Measurements from ENCODE around the gene CCDC194.

Gene CCDC194

DNA sequence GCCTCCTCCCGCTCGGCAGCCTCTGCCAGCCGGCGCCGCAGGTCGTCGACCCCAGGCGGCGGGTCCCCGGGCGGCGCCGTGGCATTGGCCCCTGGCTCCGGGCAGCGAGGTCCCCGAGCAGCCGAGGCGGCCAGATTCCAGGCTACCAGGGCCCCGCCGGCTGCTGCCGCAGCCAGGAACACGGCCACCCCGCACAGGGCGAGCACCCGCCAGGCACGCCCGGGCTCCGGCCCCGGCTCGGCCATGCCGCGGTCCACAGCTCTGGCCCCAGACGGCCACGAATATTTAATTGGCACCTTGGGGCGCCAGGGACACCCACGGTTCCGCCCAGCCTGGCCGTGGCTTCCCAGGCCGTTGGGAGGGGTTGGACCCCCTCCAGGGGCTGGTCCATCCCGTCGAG lies at the start of gene CCDC194:
Gene CCDC194, minus strand, starts transcription at position 283 of the 400 bp plus-strand sequence. Its CDS starts 38 bp downstream, at position 245.
- peak within 1 kb of the TSS in 1 of 21 experiments; percentile 17 for H3K27ac ChIP-seq
- H3K4me3 ChIP-seq = no peak within 1 kb of the TSS

GRCh38 chr19:17441241-17442021 lies 47.4 kb upstream of the CCDC194 start:
- Histone ChIP-seq H3K4me3 (no peak overlapping the region), H3K27ac (no peak overlapping the region)

GRCh38 chr19:17436874-17437267 lies 42.9 kb upstream of the CCDC194 start:
- no peak overlapping the region for H3K27ac ChIP-seq
- H3K4me3 ChIP-seq = no peak overlapping the region

- H3K27ac ChIP-seq = no peak overlapping the region
- no peak overlapping the region for H3K4me3 ChIP-seq
Observed at GRCh38 chr19:17436094-17436873, 42.3 kb upstream of the CCDC194 start.

- no peak overlapping the region for H3K4me3 ChIP-seq
- H3K27ac ChIP-seq = no peak overlapping the region
Observed at GRCh38 chr19:17435218-17435617, 41.2 kb upstream of the CCDC194 start.

DNA sequence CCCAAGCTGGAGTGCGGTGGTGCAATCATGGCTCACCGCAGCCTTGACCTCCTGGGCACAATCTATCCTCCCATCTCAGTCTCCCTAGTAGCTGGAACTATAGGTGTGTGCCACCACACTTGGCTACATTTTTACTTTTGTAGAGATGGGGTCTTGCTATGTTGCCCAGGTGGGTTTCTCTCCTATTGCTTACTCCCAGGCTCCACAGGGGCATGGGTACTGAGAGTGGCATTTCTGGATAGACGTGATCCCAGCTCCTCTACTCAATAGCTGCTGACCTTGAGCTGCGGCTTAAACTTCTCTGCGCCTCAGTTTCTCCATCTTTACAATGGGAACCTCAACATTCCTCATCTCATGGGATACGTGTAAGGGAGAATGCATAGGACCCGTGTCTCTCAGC lies 37.4 kb upstream of the CCDC194 start:
- Histone ChIP-seq H3K27ac (no peak overlapping the region), H3K4me3 (no peak overlapping the region)

DNA sequence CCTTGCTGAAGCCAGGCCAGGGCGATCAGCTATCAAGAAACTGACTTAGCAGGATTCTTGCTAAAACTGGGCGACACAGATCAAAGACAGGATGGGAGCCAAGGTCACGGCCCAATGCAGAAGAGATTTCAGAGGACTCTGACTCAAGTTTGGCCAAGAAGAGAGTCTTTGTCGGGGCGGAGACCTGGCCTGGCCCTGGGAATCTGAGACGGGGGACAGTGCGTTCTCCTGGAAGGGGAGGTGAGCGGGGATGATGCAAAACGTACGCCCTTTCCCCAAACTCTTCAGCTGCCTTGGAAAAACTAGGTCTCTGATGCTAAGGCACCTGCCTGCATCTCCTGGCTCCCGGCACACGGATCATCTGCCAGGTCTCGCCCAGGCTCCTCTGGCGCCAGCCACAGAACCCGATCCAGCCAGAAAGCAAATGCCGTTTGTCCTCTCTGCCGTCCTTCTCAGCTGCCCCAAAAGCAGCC lies 35.7 kb upstream of the CCDC194 start:
- Histone ChIP-seq H3K4me3 (no peak overlapping the region), H3K27ac (no peak overlapping the region)

GRCh38 chr19:17424743-17425365 lies 30.9 kb upstream of the CCDC194 start:
- H3K27ac ChIP-seq = no peak overlapping the region
- no peak overlapping the region for H3K4me3 ChIP-seq

- Histone ChIP-seq H3K4me3 (no peak overlapping the region), H3K27ac (no peak overlapping the region)
Observed at GRCh38 chr19:17423429-17424208, 29.6 kb upstream of the CCDC194 start.

DNA sequence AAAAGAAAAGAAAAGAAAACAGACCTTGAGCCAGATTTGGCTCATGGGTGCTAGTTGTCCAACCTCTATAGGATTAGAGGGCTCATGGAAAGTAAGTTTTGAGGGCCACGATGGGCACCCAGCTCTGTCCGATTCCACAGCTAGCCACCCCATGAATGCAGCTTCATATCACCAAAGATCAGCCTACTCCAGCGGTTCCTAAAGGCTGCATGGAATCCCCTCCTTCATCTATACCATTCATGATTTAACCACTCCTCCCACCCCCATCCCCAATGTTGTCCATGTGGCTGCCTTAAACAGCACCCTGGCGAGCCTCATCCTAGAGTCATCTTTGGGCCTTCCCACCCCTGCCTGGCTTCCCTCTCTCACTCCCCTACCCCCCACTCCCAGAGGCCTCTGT lies 27.9 kb upstream of the CCDC194 start:
- Histone ChIP-seq H3K4me3 (no peak overlapping the region), H3K27ac (no peak overlapping the region)

GRCh38 chr19:17420475-17420924 lies 26.5 kb upstream of the CCDC194 start:
- H3K27ac ChIP-seq = peak overlapping the region; percentile 35 to 92 (median 81)

GRCh38 chr19:17419621-17420474 lies 25.9 kb upstream of the CCDC194 start, which contains the start of gene MVB12A:
TSS of gene MVB12A (plus strand) at chr19:17420047. CDS start at chr19:17420136, 89 bp downstream.
- Histone ChIP-seq H3K27ac (peak within 1 kb of the TSS; percentile 35 to 92 (median 81)), H3K4me3 (peak within 1 kb of the TSS; percentile 58 to 90 (median 71))

More at GRCh38 chr19:17420475-17420924, 26.5 kb upstream of the CCDC194 start:
- H3K4me3 ChIP-seq = peak overlapping the region; percentile 58 to 90 (median 71)

GRCh38 chr19:17419154-17419620 lies 25.2 kb upstream of the CCDC194 start:
- Histone ChIP-seq H3K27ac (peak overlapping the region in 17 of 21 experiments; percentile 35 to 88 (median 67)), H3K4me3 (peak overlapping the region; percentile 27 to 90 (median 69))

DNA sequence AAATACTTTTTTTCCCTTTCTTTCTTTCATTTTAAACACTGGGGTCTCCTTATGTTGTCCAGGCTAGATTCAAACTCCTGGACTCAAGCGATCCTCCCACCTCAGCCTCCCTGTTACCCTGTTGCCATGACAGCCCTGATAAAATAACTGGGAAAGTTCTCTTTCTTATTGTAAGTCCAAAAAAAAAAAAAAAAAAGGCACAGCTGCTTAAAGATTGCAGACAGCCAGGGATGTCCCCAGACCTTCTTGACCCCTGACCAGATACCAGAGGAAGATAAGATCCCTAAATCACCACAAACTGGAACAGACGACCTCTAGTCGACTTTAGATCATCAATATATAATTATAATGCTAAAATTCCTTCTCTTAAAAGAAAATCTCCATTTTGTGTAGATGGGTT lies 24.7 kb upstream of the CCDC194 start:
- no peak overlapping the region for H3K4me3 ChIP-seq
- peak overlapping the region in 1 of 21 experiments; percentile 72 for H3K27ac ChIP-seq

- Histone ChIP-seq H3K27ac (no peak overlapping the region), H3K4me3 (no peak overlapping the region)
Observed at GRCh38 chr19:17415121-17415520, 21.1 kb upstream of the CCDC194 start.

- Histone ChIP-seq H3K27ac (no peak overlapping the region), H3K4me3 (no peak overlapping the region)
Observed at GRCh38 chr19:17414097-17414496, 20.1 kb upstream of the CCDC194 start.

- Histone ChIP-seq H3K27ac (peak overlapping the region in 2 of 21 experiments; percentile 21 to 28), H3K4me3 (no peak overlapping the region)
Observed at GRCh38 chr19:17411801-17412200, 17.8 kb upstream of the CCDC194 start.

DNA sequence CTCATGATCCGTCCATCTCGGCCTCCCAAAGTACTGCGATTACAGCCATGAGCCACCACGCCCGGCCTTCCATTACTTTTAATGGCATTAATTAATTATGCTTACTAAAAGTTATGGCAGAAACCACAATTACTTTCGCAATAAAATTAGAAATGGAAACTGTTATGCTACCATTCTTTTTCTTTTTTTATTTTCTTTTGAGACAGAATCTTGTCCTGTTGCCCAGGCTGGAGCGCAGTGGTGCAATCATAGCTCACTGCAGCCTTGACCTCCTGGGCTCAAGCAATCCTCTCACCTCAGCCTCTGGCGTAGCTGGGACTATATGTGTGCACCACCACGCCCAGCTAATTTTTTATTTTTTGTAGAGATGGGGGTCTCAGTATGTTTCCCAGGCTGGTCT lies 16.0 kb upstream of the CCDC194 start:
- Histone ChIP-seq H3K27ac (no peak overlapping the region), H3K4me3 (no peak overlapping the region)

Measured in skin epidermis (tissue), 12 donors.